GM19372 (cell line): ENCODE data around the gene CPOX.
"Not testable (repeated sequence)": the region's sequence is repeated elsewhere in the genome, so short reads cannot be mapped to it uniquely, and the experiment has no call there.

Experiments
- ATAC-seq: cut with Tn5 transposase; IDR thresholded peaks from one replicate; pipeline ENCODE4 v1.9.1; 2021; ENCODE audit warnings: mild to moderate bottlenecking, low read depth, moderate library complexity; ENCODE audit not compliant: unreplicated experiment

CPOX gene

GRCh38 chr3:98593046-98593936 lies at the start of gene CPOX:
CPOX (minus strand) TSS chr3:98593611; CDS start chr3:98593504, 107 bp downstream.
- ATAC-seq, result peak; percentile 87

DNA sequence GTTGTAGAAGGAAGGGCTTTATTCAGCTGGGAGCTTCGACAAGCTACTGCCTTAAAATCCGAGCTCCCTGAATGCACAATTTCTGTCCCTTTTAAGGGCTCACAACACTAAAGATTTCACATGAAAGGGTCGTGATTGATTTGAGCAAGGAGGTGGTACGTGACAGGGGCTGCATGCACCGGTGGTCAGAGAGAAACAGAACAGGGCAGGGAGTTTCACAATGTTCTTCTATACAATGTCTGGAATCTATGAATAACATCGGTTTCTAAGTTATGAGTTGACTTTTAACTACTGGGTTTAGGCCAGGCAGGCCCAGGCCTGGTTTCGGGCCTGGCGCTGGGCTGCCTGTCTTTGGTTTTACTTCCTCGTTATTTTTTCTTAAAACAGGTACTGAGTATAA lies 49.4 kb upstream of the CPOX start:
- not testable (repeated sequence) for ATAC-seq

GRCh38 chr3:98641756-98642155 lies 48.3 kb upstream of the CPOX start:
- not testable (repeated sequence) for ATAC-seq

DNA sequence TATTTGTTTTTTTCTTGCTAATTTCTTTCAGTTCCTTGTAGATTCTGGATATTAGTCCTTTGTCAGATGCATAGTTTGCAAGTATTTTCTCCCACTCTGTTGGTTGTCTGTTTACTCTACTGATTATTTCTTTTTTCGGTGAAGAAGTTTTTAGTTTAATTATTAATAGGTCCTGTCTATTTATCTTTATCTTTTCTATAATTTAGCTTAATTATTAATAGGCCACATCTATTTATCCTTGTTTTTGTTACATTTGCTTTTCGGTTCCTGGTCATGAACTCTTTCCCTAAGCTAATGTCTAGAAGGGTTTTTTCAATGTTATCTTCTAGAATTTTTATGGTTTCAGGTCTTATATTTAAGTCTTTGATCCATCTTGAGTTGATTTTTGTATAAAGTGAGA lies 45.1 kb upstream of the CPOX start:
- not testable (repeated sequence) for ATAC-seq

DNA sequence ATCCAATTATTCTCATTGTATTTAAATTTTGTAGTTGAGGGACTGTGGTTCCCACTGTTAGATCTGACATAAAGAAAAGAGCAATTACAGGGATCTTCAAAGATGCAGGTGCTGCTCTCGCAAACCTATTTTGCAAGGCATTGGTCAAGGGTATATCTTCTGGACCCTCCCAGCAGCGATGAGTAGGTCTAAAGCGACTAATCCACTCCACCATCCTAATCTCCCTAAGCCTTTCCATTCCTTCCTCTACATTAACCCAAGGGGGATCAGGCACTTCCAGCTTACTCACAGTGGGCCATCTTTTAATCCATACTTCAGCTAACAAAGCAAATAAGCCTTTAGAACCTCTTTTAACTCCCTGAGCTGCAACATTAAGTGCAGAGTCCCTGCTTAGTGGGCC lies 37.0 kb upstream of the CPOX start:
- no peak for ATAC-seq

DNA sequence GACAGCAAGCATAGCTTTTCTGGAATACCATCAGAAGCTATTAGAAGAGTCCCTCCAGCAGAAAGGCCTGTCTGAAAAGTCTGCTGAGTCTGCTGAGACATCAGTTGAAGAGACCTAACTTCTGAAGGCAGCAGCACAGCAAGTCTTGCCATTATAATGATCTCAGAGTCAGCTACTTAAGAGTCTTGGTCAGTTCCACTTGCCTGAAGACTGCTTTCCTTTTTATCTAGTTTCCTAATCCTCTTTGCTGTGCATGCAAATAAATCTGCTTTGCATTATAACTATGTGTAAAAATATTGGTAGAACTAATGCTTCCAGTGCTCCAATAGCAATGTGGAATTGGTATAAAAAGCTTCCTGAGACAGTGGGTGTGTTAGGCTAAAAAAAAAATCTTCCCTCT lies 34.9 kb upstream of the CPOX start:
- ATAC-seq, result no peak

DNA sequence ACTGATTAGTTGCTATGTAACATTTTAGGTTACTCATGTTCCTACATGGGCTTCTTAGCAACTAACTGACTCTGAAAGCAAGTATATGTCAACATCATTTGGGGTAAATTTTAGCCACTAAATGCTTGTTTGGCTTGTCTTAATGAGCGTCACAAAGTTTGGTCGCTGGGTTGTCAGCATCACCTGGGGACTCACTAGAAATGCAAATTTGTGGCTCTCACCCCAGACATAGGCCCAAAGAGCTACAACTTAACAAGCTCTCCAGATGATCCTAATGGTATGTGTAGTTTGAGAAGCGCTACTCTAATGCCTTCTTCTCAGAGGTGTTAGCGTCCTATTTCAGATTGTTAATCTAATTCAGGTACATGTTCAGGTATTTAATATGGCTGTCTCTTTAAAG lies 32.7 kb upstream of the CPOX start:
- no peak for ATAC-seq

- ATAC-seq, result no peak
These were observed 30.3 kb upstream of the CPOX start for GRCh38 chr3:98623572-98624280.

GRCh38 chr3:98617841-98618240 lies 24.4 kb upstream of the CPOX start:
- no peak for ATAC-seq

GRCh38 chr3:98613616-98614015 lies 20.2 kb upstream of the CPOX start:
- ATAC-seq, result no peak

DNA sequence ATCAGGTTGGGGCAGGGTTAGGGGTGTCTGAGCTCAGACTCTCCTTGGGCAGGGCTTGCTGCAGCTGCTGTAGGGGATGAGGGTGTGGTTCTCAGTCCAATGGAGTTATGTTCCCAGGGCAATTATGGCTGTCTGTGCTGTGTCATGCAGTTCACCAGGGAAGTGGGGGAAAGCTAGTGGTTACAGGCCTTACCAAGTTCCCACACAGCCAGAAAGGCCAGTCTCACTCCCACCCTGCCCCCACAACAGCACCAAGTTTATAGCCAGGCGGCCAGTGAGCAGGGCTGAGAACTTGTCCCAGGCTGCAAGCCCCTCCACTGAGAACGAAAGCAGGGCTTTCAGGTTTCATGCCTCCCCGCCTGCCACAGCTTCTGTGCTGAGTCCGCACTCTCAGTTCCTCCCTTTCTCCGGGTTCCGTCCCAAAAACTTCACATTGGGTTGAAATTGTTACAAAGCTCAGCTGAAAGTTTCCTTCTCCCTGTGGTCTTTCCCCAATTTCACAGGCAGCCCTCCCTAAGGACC lies 19.6 kb upstream of the CPOX start:
- ATAC-seq, result peak; percentile 84

DNA sequence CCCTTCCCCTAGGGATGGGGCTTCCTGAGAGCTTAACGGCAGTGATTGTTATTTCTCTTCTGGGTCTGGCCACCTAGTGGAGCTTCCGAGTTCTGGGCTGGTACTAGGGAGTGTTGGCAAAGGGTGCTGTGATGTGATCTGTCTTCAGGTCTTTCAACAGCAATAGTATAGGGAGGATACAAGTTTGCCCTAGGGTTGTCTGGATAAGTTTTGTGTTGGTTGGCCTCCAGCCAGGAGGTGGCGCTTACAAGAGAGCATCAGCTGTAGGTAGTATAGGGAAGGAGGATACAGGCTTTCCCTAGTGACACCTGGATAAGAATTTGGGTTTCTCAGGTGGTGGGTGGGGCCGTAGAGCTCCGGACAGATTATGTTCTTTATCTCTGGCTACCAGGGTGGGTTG lies 19.2 kb upstream of the CPOX start:
- ATAC-seq, result peak; percentile 57

DNA sequence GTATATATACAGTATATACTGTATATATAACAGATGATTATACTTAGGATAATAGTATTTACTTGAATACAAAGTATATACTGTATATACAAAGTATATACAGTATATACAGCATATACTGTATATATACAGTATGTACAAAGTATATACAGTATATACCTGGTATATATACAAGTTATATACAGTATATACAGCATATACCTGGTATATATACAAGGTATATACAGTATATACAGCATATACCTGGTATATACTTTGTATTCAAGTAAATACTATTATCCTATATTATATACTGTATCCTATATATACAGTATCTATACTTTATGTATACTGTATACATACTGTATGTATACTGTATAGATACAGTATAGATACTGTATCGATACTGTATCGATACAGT lies 14.6 kb upstream of the CPOX start:
- ATAC-seq, result no peak

DNA sequence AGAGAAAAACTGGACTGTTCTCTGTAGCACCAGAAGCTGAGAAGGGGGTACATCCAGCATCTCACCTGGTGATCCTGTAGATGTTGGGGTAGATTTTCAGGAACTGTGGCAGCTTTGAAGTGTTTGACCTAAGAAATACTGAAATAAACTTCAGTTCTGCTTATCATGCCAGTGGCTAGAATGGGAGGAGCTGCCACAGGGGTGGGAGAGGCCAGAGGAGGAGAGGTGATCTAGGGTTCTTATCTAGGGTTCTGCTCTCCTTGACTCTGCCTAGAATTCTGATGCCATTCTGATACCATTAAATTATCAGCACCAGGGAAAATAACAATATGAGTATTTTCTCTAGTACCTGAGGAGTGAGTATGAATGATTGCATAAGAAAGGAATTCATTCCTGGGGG lies 10.2 kb upstream of the CPOX start:
- ATAC-seq, result no peak

- ATAC-seq, result peak; percentile 58
These were observed 8.8 kb upstream of the CPOX start for GRCh38 chr3:98602078-98602678.

- no peak for ATAC-seq
These were observed 7.8 kb upstream of the CPOX start for GRCh38 chr3:98601180-98601579.

DNA sequence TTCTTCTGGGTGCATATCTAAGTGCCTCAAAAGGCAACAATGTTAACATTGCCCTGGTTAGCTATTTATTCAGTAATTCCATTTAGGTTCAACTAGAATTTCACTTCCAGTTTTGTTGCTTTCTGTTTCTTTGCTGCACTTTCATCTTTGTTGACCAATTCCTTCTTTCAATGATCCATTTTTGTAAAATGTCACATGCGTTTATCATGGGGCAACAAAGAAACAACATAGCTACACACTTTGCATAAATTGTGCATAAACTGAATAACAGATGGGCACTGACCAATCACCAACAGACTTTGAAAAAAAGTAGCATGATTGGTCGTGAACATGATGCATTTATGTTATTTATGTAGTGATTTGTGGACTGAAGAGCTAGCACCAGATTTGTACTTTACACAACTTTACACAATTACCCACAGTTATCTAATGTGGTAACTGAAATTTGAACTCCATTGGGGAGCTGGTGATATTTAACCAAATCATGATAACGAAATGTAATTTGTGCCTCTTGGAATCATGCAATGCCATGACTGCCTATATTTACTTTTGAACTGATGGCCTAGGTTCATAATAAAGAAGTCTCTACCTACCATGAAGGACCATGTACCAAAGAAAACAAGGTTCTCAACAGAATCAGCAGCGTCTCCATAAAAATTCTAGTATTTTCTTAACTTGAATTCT lies 7.1 kb upstream of the CPOX start:
- ATAC-seq, result peak; percentile 49

DNA sequence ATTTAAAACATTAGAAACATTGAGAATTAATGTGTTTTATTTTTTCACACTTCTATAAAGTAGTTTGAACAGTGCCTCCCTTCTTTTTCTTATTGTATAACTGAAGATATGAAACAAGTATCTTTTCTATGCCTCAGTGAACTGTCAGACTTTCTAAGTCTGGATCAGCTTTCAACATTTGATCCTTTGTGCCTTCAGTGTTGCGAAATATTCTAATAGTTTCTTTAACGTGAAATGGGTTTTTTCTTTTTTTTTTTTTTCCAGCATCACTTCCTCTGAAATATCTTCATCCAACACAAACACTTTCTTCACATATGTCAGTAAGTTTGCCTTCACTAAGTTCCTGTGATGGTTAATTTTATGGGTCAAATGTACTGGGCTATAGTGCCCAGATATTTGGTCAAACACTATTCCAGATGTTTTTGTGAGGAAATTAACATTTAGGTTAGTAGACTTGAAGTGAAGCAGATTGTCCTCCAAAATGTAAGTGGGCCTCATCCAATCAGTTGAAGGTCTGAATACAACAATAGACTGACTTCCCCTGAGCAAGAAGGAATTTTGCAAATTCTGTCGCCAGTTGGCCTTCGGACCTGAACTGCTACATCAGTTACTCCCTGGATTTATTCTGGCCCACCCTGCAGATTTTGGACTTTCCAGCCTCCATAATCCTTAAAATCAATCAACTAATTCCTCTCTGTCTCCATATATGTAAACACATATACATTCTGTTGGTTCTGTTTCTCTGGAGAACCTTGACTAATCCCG lies 6.4 kb upstream of the CPOX start:
- no peak for ATAC-seq

DNA sequence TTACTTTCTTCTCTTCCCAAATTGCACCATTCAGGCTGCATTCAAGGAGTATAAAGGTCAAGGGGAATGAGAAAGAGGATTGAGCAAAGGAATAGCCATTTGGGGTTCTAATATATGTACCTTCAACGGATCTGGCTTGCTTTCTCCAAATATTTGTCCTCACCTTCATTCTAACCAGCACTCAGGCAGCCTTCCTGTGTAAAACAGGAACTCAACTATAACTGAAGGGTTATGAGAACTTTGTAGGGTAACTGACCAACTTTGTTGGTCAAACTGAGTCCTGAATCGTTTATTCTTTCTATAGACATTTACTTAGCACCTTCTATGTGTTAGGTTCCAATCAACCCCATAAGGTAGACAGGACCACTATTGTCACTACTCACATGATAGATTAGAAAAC lies 5.1 kb upstream of the CPOX start:
- no peak for ATAC-seq
